DOHH2 (cell line): ENCODE results near the gene COL25A1.

Experiments
- H3F3A ChIP-seq: fragments of 200-600 bp; sonication (generic), shearing (Covaris generic); 2 replicates; pipeline ENCODE4 v1.6.0; 2016; ENCODE audit warnings: antibody characterized with exemption, mild to moderate bottlenecking; ENCODE audit not compliant: control insufficient read depth, insufficient read depth
- H3K27ac ChIP-seq: fragments of 200-600 bp; sonication (generic); 2 replicates; pipeline ENCODE4 v1.5.1; 2014; ENCODE audit warnings: low read depth, mild to moderate bottlenecking, low read length, moderate library complexity
- H3K27me3 ChIP-seq: fragments of 200-600 bp; sonication (generic); 2 replicates; pipeline ENCODE4 v1.6.1; 2014; ENCODE audit warnings: mild to moderate bottlenecking, low read length, mixed read lengths; ENCODE audit not compliant: control insufficient read depth
- H3K36me3 ChIP-seq: fragments of 200-600 bp; sonication (generic); 2 replicates; pipeline ENCODE4 v1.6.1; 2014; ENCODE audit warnings: mild to moderate bottlenecking, low read length, moderate library complexity, mixed read lengths; ENCODE audit not compliant: control insufficient read depth
- H3K4me1 ChIP-seq: fragments of 200-600 bp; sonication (generic); 2 replicates; pipeline ENCODE4 v1.6.1; 2014; ENCODE audit warnings: mild to moderate bottlenecking, low read length, mixed read lengths; ENCODE audit not compliant: control insufficient read depth
- H3K4me2 ChIP-seq: fragments of 200-600 bp; sonication (generic); 2 replicates; pipeline ENCODE4 v1.6.0; 2014; ENCODE audit warnings: mild to moderate bottlenecking, low read length, moderate library complexity
- H3K4me3 ChIP-seq: fragments of 200-600 bp; sonication (generic); 2 replicates; pipeline ENCODE4 v1.5.1; 2014; ENCODE audit warnings: mild to moderate bottlenecking, low read length, mixed read lengths
- H3K79me2 ChIP-seq: fragments of 200-600 bp; sonication (generic); 2 replicates; pipeline ENCODE4 v1.6.1; 2014; ENCODE audit warnings: mild to moderate bottlenecking, low read length, mixed read lengths; ENCODE audit not compliant: control insufficient read depth
- H3K9me2 ChIP-seq: fragments of 200-600 bp; sonication (generic); replicated peaks from 2 replicates; pipeline ENCODE4 v1.6.1; 2014; ENCODE audit warnings: mild to moderate bottlenecking, low read length, mixed read lengths; ENCODE audit not compliant: control insufficient read depth
- H3K9me3 ChIP-seq: fragments of 200-600 bp; sonication (generic); 2 replicates; pipeline ENCODE4 v1.6.1; 2014; ENCODE audit warnings: antibody characterized with exemption, low read length, mixed read lengths; ENCODE audit not compliant: control insufficient read depth, insufficient read depth
- H4K20me1 ChIP-seq: fragments of 200-600 bp; sonication (generic); 2 replicates; pipeline ENCODE4 v1.6.0; 2014; ENCODE audit warnings: low read depth, mild to moderate bottlenecking, antibody characterized with exemption, low read length, moderate library complexity; ENCODE audit not compliant: control insufficient read depth, insufficient read depth
- CTCF ChIP-seq: fragments of 200-600 bp; sonication (generic); IDR thresholded peaks from one replicate; pipeline ENCODE4 v1.5.1; 2014; ENCODE audit warnings: antibody characterized with exemption, mild to moderate bottlenecking, low read depth, low read length; ENCODE audit not compliant: poor library complexity, severe bottlenecking
- EZH2phosphoT487 ChIP-seq: fragments of 200-600 bp; sonication (generic); IDR thresholded peaks from 2 replicates; pipeline ENCODE4 v1.6.1; 2017; ENCODE audit warnings: borderline replicate concordance, mild to moderate bottlenecking, antibody characterized with exemption, low read length, moderate library complexity, mixed read lengths

Gene COL25A1

GRCh38 chr4:108811486-108811885 lies 491.0 kb downstream of the COL25A1 start:
- TF ChIP-seq CTCF, result no peak
- Histone ChIP-seq H3F3A (no peaks in the 10 kb centered on the region), H4K20me1 (no peaks in the 10 kb centered on the region), H3K4me3 (no peak overlapping the region), H3K79me2 (no peaks in the 10 kb centered on the region), H3K9me3 (no peaks in the 10 kb centered on the region), H3K9me2 (no peaks in the 10 kb centered on the region), H3K27ac (no peak overlapping the region), H3K36me3 (no peaks in the 10 kb centered on the region), H3K27me3 (peaks cover 2% of the 10 kb centered on the region; the same call in 1 of the 2 replicates), H3K4me2 (no peak overlapping the region), H3K4me1 (no peaks in the 10 kb centered on the region)

- Histone ChIP-seq H3K4me3 (no peak overlapping the region), H4K20me1 (no peaks in the 10 kb centered on the region), H3K4me2 (no peak overlapping the region), H3K27me3 (peaks cover 2% of the 10 kb centered on the region; the same call in 1 of the 2 replicates), H3K27ac (no peak overlapping the region), H3K36me3 (no peaks in the 10 kb centered on the region), H3K9me3 (no peaks in the 10 kb centered on the region), H3F3A (no peaks in the 10 kb centered on the region), H3K4me1 (no peaks in the 10 kb centered on the region), H3K79me2 (no peaks in the 10 kb centered on the region), H3K9me2 (no peaks in the 10 kb centered on the region)
- no peak for TF ChIP-seq EZH2phosphoT487
Observed at GRCh38 chr4:108810087-108810486, 492.4 kb downstream of the COL25A1 start.

DNA sequence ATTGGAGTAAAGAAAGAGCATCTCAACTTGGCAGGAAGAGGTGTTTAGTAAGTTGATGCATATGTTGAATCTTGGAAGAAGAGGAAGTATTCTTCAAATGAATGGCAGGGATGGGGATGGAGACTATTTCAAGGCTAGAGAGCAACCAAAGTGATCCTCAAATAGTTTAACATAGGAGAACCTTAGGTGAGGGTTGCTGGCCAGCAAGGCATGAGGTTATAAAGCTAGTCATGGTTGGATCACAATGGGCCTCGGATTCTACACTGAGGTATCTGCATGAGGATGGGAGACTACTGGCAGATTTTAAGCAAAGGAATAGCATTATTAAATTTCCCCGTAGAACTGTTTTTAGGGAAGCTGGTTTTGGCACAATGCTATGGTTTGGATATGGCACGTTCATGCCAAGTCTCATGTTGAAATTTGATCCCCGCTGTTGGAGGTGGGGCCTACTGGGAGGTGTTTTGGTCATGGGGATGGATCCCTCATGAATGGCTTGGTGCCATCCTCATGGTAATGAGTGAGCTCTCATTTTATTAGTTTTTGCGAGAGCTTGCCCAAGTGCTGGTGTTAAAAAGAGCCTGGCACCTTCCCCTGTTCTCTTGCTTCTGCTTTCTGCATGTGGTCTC lies 497.7 kb downstream of the COL25A1 start:
- TF ChIP-seq CTCF (no peak), EZH2phosphoT487 (no peak)
- no peaks in the 10 kb centered on the region for H3K36me3 ChIP-seq
- no peak overlapping the region for H3K4me3 ChIP-seq
- H3K27ac ChIP-seq, result no peak overlapping the region
- no peaks in the 10 kb centered on the region for H3K27me3 ChIP-seq
- H3K9me2 ChIP-seq, result no peaks in the 10 kb centered on the region
- no peaks in the 10 kb centered on the region for H3K9me3 ChIP-seq
- no peaks in the 10 kb centered on the region for H3F3A ChIP-seq
- H4K20me1 ChIP-seq, result no peaks in the 10 kb centered on the region
- no peaks in the 10 kb centered on the region for H3K79me2 ChIP-seq
- no peaks in the 10 kb centered on the region for H3K4me1 ChIP-seq
- no peak overlapping the region for H3K4me2 ChIP-seq

- Histone ChIP-seq H3K9me2 (no peaks in the 10 kb centered on the region), H3K4me1 (no peaks in the 10 kb centered on the region), H3K4me3 (no peak overlapping the region), H3K4me2 (no peak overlapping the region), H4K20me1 (no peaks in the 10 kb centered on the region), H3K27me3 (peaks cover 4% of the 10 kb centered on the region; the same call in 1 of the 2 replicates), H3K36me3 (no peaks in the 10 kb centered on the region), H3F3A (no peaks in the 10 kb centered on the region), H3K27ac (no peak overlapping the region), H3K79me2 (no peaks in the 10 kb centered on the region), H3K9me3 (no peaks in the 10 kb centered on the region)
- TF ChIP-seq CTCF, result no peak
- no peak for TF ChIP-seq EZH2phosphoT487
Observed at GRCh38 chr4:108799306-108799705, 503.2 kb downstream of the COL25A1 start.
